Stimulated activated CD8-positive, alpha-beta memory T cell treated with anti-CD3 and anti-CD28 coated beads, Interleukin-7, amount 100 ng/mL, for 4 hours (primary cell): ENCODE results near the gene ADCY7.

Experiments used
- DNase-seq, 2 donors: peaks; one replicate each; pipeline ENCODE4 v3.0.0-alpha.2; 2020; ENCODE audit warnings: low read depth in 2 of 2

ADCY7 gene

GRCh38 chr16:50298591-50299507 lies 32.5 kb downstream of the ADCY7 start:
- no peak for DNase-seq

DNA sequence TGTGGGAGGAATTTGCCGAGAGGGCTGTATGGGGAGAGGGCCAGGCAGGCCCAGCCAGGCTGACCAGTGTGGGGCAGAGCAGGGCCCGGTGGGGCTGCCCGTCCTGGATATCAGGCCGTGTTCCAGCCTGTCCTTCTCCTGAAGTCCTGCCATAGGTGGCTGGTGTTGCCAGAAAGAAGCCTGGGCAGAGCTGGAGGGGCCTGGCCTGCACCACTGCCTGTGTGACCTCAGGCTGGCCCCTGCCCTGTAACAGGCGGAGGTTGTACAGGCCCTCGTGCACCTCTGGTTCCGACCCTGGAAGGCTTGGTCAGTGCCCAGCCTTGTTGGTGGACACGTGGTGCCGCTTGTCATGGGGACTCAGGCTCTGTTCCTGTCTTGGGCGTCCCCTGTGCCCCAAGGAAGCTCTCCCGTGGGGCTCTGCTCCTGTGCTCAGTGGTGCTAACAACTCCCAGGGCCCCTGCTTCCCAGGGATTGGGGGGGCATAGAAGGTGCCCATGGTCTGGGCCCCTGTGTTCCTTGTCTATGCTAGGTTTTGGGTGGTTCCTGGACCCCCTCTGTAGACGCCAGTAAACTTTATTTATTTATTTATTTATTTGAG lies 33.3 kb downstream of the ADCY7 start:
- DNase-seq: no peak

- DNase-seq: no peak
Measured at GRCh38 chr16:50300942-50301625, 34.7 kb downstream of the ADCY7 start.

DNA sequence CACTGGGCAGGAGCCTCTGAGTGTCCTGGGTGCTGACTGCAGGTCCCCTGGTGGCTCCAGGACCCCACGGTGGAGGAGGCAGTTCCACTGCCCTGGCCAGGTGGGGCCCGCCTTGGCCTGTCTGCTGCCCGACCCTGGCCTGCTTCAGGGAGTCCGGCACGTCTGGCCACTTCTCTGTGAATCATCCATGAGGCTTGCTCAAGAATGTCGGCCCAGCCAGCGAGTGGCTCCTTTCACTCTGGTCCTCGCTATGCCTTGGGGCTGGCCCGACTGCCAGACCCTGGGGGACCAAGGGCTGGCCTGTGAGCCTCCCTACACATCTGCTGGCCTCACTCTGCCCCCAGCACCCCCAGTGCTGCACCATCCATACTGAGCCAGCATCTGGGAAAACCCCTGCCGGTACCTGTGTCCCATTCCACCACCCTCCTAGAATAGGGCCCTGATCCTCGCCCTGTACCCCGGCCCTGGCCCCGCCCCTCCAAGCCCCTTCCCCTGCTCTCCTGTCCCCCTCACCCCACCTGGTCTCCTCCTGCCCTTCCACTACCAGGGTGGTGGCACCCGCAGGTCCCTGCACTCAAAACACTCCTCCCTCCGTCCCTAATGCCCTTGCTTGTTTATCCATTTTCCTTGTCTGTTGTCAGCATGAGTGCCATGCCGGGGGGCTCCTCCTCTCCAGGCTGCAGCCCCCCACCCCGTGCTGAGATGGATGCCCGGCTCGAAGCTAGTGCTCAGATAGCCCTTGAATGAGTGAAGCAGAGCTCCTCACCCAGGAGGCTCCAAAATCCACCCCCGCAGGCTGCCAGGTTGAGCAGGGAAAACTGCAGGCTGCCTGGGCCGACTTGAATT lies 35.5 kb downstream of the ADCY7 start:
- no peak for DNase-seq

DNA sequence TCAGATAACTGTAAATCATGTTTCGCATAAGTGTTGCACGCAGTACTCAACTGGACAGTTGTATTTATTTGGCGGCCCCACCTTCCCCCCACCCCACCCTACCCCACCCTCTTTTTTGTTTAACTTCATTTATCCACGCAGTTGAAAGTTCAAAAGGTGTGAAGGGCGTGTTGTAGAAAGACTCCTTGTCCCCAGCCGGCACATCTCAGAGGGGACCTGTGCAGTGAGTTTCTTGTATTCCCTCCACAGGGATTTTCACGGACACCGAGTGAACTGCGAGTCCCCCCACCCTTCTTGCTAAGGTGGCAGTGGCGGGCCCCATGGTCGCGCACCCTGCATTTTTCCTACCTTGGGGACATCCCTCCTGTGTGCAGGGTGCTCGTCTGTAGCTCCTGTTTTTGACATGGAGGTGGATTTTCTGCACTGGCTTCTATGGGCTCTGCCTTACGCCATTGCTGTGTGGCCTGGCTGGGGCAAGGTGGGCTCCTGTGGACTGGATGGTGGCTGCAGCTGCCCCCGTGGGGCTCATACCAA lies 36.2 kb downstream of the ADCY7 start:
- no peak for DNase-seq

DNA sequence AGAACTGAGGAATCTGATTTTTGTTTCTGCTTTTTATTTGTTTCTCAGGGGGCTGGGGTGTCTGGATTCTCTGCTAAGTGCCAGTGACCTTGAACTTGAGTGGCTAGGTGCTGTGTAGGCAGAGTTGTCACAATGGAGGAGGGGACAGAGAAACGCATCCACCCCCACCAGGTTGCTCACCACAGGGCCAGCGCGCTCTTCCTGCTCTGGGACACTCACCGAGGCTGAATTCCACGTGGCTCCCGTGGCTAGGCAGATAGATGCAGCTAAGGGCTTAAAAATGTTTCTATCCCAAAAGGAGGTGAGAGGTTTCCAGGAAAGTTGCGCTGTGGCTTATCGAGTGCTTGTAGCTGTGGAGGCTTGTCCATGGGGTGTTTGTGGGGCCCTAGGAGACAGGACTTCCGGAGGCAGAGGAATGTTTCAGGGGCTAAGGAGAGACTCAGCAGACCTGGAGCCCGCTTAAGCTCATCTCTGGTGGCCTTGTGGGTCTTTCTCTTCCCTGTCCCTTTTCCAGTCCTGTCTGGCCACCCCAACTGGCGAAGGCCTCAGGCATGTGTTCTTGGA lies 36.8 kb downstream of the ADCY7 start:
- no peak for DNase-seq

GRCh38 chr16:50303605-50304466 lies 37.5 kb downstream of the ADCY7 start:
- no peak for DNase-seq

GRCh38 chr16:50304467-50305440 lies 38.4 kb downstream of the ADCY7 start:
- DNase-seq: no peak

DNA sequence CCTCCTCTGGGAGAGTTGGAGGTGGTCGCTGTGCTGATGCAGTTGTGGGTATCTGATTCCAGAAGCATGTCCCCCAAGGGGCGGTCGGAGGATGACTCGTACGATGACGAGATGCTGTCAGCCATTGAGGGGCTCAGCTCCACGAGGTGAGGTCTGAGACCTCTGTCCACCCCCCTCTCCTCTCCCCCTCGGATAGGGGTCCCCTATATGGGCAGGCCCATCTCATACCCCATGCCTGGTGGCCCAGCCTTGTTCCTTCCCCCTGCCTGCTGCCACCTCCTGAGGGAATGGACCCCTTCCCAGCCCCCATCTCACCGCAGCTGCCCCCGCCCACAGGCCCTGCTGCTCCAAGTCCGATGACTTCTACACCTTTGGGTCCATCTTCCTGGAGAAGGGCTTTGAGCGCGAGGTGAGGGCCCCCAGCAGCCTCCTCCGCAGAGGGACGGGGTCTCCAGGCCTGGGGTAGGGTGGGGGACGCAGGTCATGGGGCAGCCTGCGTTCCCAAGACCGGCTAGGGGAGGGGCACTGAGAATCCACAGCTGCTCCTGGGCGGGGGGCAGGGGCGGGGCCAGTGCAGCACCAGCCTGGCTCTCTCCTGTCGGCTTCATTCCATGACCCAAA lies 39.2 kb downstream of the ADCY7 start:
- DNase-seq: no peak

- DNase-seq: no peak
Measured at GRCh38 chr16:50306287-50306686, 39.9 kb downstream of the ADCY7 start.

- no peak for DNase-seq
Measured at GRCh38 chr16:50308237-50308965, 42.0 kb downstream of the ADCY7 start.

DNA sequence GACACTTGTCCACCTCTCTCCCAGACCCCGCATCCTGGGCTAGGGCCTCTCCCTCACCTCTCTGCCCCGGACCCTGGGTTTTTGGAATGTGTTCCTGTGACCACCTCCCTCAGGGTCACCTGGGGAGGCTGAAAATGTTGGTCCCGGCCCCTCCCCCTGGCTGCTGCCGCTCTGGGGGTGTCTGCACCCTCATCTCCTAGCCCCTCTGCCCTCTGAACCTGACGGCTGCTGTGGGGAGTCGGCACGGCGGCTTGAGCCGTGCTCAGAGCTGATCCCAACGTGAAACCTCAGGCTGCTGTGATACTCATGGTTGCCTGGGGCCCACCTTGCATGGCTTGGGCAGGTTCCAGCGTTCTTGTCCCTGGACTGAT lies 42.8 kb downstream of the ADCY7 start:
- no peak for DNase-seq

- DNase-seq: no peak
Measured at GRCh38 chr16:50309527-50310307, 43.4 kb downstream of the ADCY7 start.

DNA sequence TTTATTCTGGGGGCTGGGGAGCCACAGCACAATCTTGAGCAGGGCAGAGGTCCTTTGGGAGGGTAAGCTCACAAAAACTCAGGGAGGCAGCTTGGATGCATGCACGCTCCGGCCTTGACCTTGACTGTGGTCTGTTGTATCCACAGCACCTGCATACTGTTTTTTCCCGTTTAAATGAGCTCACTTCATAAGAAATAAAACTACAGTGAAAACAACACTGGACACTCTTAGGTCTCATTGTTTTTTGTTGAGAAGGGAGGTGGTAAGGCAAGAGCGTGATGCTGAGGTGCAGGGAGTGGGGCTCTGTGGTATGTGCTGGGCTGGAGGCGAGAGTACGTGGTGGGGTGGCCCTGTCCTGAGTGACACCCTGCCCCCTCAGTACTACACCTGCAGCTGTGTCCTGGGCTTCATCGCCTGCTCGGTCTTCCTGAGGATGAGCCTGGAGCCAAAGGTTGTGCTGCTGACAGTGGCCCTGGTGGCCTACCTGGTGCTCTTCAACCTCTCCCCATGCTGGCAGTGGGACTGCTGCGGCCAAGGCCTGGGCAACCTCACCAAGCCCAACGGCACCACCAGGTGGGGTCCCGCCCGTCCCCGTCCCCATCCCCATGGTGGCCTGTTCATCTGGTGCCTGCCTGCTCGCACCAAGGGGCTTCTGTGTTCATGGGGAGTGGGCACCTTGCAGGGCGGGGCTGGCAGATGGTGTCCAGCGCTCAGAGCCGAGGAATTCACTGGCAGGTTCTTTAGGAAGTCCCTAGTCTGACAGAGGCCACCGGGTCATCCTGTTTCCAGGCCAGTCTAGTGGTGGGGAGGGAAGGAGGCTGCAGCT lies 44.2 kb downstream of the ADCY7 start:
- DNase-seq: no peak

DNA sequence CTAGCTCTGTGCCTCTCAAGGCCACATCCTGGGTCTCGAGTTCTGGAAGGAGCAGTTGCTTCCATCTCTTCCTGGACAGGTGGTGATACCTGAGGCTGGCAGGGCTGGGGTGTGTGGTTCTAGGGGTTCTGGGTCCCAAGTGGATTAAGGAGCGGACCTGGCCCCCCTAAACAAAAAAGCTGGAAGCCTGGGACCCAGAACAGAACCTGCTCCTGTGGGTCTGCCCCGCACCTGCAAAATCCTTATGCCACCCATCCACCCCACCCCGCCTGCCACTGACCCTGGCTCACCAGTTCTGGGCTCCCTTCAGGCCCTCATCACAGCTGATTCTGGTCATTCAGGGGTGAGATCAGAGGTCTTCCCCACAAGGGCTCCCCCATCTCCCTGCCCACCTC lies 44.8 kb downstream of the ADCY7 start:
- no peak for DNase-seq

GRCh38 chr16:50311891-50312501 lies 45.6 kb downstream of the ADCY7 start:
- DNase-seq: no peak
